GM19372 (cell line): ENCODE results near the gene SH2D2A.

ENCODE experiments used
- ATAC-seq: cut with Tn5 transposase; IDR thresholded peaks from one replicate; pipeline ENCODE4 v1.9.1; 2021; ENCODE audit warnings: mild to moderate bottlenecking, low read depth, moderate library complexity; ENCODE audit not compliant: unreplicated experiment

SH2D2A gene

DNA sequence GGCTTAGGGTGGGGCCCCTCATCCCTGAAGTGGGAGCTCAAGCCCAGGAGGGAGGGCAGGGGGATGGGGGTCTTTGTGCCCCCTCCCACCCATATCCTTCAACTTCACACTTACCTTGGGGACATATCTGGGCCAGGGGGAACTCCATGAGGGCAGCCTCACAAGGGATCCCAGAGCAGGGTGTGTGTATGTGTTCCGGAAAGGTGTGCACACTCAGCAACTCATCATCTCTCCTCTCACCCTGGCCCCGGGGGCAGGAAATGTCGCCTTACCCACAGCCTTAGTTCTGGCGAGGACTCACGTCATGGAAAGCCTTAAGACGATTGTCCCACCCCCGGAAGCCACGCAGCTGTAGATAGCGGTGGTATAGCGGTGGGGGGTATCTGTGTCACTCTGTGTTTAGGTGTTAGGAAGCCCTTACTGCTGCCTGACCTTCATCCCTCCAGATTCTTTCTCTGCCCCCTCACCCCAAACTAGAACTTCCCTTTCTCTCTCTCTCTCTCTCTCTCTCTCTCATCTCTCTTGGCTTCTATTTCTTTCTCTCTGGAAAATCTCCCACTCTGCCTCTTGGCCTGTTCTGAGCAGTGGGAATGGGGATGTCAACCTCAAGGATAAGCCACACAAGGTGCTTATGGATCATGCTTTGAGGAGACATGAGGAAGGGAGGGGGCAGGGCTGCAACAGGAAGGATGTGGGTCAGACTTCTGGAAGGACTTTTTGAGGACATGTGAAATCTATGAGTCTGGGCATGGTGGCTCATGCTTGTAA is at the start of gene SH2D2A:
Gene SH2D2A (minus strand): TSS at position 288 of the 768 bp plus-strand sequence. CDS start 140 bp downstream, at position 148.
- ATAC-seq = peak; percentile 77

GRCh38 chr1:156865865-156866248 is 49.2 kb upstream of the SH2D2A start:
- ATAC-seq = no peak

GRCh38 chr1:156865258-156865657 is 48.6 kb upstream of the SH2D2A start:
- no peak for ATAC-seq

GRCh38 chr1:156864796-156865195 is 48.1 kb upstream of the SH2D2A start:
- ATAC-seq = no peak

DNA sequence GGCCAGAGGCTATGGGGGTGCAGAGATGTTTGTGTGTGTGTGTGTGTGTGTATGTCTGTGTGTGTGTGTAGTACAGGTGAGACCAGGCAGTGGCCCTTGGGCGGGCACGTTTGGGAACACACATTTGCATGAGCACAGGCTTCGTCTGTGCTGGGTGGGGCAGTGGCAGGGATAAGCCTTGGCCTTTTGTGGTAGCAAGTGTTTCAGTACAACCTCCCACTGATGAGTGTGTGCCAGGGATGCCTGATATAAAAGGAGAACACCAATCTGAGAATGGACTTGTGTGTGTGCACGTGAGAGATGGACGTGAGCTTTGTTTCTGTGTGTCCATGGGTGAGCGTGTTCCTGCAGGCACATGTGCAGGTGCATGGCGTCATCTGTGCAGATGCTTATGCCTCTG is 47.0 kb upstream of the SH2D2A start:
- ATAC-seq = no peak

GRCh38 chr1:156862997-156863599 is 46.5 kb upstream of the SH2D2A start:
- no peak for ATAC-seq

DNA sequence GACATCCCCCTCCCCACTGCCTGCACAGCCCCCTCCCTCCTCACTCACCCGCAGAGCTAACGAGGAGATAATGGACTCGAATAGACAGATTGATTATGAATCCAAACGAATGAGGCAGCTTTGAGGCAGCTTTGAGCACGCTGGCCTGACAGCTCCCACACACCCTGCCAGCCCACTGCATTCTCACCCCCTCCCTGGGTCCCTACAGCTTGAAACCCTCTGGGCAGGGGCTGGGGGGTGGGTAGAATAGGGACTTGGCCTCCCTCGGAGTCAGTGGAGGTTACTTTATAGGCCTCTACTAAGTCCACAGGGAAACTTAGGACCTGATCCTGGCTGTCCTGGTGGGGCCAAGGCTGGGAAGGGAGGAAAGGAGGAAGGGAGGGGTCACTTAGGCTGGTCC is 45.9 kb upstream of the SH2D2A start:
- ATAC-seq = no peak

DNA sequence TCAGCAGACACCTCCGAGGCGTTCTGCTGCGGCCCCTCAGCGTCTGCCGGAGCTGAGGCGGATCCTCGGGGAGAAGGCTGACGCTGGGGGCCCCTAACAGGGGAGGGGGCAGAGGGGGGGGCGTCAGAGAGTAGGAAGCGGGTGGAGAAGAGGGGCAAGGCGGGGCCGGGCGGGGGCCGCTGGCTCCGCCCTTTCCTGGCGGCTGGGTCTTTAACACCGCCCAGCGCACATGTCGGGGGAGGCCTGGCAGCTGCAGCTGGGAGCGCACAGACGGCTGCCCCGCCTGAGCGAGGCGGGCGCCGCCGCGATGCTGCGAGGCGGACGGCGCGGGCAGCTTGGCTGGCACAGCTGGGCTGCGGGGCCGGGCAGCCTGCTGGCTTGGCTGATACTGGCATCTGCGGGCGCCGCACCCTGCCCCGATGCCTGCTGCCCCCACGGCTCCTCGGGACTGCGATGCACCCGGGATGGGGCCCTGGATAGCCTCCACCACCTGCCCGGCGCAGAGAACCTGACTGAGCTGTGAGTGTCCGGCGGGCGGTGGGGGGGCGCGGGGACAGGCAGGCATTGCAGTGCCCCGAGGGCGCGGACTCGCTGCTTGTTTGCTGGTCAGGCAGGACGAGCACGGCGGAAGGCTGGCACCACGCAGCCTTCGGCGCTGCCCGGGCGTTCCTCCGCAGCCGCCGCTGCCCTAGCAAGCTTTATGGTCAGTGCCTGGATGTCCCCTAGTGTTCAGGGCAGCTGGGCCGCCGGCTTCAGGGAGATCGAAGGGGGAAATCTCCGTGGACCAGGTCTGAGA is 44.2 kb upstream of the SH2D2A start, which contains the start of gene NTRK1:
Gene NTRK1 (plus strand): TSS at position 238 of the 796 bp plus-strand sequence. CDS start 70 bp downstream, at position 308.
- ATAC-seq = no peak

DNA sequence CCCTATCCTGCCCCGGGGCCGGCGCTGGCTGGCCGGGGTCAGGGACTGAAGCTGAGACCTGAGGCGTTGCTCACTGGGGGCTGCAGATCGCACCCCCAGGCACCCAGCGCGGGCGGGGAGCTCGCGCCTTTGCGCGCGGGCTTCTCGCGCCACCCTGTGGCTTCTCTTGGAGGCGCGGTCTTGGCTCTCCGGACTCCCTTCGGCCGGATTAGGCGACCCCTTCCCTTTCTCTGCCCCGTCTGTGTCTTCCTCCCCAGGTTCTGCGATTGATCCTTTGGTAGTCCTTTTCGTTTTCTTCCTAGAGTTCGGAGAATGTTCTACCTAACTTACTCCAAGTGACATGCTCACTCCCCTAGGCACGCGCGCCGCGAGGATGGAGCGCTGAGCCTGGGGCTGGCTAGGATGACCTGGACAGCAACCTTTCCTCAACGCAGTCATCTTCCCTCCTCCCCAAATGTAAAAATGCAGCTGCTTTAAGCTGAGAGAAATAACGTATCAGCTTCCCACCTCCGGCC is 43.5 kb upstream of the SH2D2A start:
- no peak for ATAC-seq

DNA sequence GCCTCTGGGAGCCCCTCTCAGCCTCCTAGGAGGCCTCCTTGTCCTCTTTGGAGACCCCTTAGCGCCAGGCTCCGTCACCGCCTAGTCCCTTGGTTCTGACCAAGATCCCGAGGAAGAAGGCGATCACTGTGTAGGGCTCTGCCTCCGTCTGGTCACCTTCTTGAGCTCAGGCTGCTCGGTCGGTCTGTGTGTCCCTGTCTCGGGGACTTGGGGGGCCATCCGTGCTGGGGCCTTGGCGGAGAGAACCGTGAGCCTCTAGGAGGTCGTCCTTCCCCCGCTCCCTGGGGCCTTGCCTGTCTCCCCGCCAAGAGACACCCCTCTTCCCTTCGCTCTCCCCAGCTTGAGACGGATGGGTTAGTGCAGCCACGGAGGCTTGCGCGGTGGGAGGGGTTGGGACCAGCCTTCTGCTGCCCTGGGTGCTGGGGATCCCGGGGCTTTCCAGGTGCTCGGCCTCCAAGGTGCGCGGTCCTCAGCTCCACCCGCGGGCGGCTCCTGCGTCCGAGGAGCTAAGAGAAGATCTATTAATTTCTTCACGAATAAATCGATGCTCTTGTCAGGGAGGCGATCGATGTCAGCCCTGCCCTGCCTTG is 43.0 kb upstream of the SH2D2A start:
- no peak for ATAC-seq

DNA sequence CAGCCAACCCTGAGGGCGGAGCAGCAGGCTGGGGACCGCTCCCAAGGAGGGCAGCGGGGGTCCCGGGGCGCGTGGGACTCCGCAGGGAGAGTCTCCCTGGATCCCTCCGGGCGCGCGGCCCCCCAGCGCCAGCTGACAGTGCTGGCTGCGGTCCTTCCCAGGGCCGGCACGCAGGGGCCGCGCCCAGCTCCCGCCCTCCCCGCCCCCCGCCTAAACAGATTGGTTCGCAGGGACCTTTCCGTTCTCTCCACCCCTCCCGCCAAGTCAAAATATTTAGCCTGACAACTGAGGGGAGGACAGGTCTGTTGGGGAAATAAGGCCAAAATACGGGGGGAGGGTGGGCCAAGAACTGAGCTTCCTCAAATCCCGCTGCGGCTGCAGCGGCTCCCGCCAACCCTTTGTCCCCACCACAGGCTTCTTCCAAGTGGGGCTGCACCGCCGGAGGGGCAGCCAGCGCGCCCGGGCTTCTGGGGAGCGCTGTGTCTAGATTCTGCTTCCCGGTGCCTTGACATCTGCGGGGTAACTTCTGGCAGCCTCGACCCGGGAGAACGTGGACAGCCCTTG is 42.4 kb upstream of the SH2D2A start, which contains the start of gene INSRR:
Gene INSRR (minus strand): TSS at position 159 of the 564 bp plus-strand sequence. CDS start 496 bp downstream, outside the sequence.
- no peak for ATAC-seq

DNA sequence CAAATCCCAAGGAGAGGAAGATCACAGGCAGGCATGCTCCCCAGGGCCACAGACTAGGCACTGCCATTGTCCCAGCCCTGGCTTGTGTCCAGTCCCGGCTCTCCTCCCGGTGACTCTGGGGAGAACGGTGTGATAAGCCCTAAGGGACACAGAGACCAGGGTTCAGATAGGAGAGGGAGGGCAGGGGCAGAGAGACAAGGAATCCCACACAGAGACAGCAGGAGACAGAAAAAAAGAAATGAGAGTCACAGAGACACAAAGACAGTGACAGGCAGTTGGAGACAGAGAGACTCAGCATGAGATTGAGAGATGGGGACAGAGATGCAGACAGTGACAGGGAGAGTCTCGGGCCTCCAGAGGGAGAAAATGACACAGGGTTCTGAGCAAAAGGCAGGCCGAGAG is 41.9 kb upstream of the SH2D2A start:
- ATAC-seq = no peak

GRCh38 chr1:156857532-156857931 is 40.9 kb upstream of the SH2D2A start:
- ATAC-seq = no peak

- no peak for ATAC-seq
These were observed 39.7 kb upstream of the SH2D2A start for GRCh38 chr1:156856282-156856785.

GRCh38 chr1:156854634-156855033 is 38.0 kb upstream of the SH2D2A start:
- no peak for ATAC-seq

DNA sequence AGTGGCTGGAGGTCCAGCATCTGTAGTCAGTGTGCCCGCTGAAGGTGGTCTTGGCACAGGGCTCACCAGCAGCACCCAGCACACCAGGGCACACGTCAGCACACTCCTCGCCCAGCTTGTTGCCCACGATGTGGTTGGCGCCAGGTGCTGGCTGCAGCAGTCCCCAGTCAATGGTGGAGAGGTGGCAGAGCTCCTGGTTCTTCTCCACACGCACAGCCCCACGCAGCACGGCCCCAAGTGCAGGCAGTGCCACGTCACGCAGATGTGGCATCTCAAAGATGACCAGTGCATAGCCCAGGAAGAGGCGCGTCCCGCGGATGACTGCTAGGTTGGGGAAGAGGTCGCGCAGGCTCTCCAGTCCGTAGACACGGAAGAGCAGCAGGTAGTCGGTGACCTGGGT is 37.1 kb upstream of the SH2D2A start:
- no peak for ATAC-seq

- no peak for ATAC-seq
These were observed 35.8 kb upstream of the SH2D2A start for GRCh38 chr1:156852418-156852874.

DNA sequence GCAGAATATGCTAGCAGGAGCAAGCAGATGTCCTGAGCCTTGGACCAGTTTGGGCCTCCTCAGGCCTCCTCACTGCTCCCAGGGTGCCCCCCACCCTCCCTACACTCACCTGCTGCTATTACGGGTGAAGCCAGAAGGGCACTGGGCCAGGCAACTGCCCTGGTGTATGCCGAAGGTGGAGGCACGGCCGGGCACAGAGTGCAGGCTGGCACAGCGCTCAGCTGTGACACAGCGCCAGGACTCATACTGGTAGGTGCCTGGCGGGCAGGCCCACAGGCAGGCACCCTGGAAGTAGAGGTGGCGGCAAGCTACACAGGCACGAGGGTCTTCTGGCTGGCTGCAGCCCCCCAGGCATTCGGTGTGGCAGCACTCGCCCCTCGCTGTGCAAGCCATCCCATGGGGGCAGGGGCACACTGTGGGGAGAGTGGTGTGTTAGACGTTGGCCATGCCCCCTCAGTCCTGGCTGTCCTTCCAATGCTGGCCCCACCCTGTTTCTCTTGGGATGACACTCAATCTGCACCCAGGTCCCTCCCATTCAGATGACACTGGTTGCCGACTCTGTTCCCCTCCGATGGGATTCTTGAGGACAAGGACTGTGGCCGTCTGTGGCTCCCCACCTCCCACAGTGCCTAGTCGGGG is 35.2 kb upstream of the SH2D2A start:
- no peak for ATAC-seq

GRCh38 chr1:156849151-156849496 is 32.5 kb upstream of the SH2D2A start:
- ATAC-seq = no peak
